Progenitor cell of endocrine pancreas (in vitro differentiated cells): ENCODE data around the gene ZNF175. TPM values are rescaled to one million over a fixed set of nuclear protein-coding genes. Genes with fewer than 3 reads are reported as not detected.

Experiments used
- DNase-seq: peaks from one replicate; pipeline ENCODE4 v3.0.0; 2021; ENCODE audit warnings: low spot score; ENCODE audit not compliant: unreplicated experiment
- H3K27ac Mint-ChIP-seq: 2 replicates; pipeline ENCODE4 v1.8.0; 2021; ENCODE audit warnings: mild to moderate bottlenecking, moderate library complexity, mixed read lengths
- H3K27me3 Mint-ChIP-seq: 2 replicates; pipeline ENCODE4 v1.8.0; 2021; ENCODE audit warnings: mixed read lengths
- H3K36me3 Mint-ChIP-seq: 2 replicates; pipeline ENCODE4 v1.8.0; 2022; ENCODE audit warnings: mixed read lengths; ENCODE audit not compliant: insufficient read depth
- H3K4me1 Mint-ChIP-seq: 2 replicates; pipeline ENCODE4 v1.8.0; 2021; ENCODE audit warnings: low read depth, mixed read lengths
- H3K4me3 Mint-ChIP-seq: 2 replicates; pipeline ENCODE4 v1.8.0; 2021; ENCODE audit warnings: low read depth, mild to moderate bottlenecking, moderate library complexity, mixed read lengths
- H3K9me3 Mint-ChIP-seq: 2 replicates; pipeline ENCODE4 v1.8.0; 2021; ENCODE audit warnings: low read depth, mixed read lengths
- total RNA-seq: library from RNA; stranded (reverse); gene quantifications from 2 replicates; pipeline ENCODE4 v1.2.1, GENCODE V29; 2021
- TF ChIP-seq, protein P1 (sequence below): fragments of 200-600 bp; sonication (generic); IDR thresholded peaks from one replicate; pipeline ENCODE4 v1.5.0; 2021; ENCODE audit warnings: antibody characterized with exemption, mild to moderate bottlenecking; ENCODE audit not compliant: unreplicated experiment

The ZNF175 gene
- total RNA-seq, 1 donor from 2014 or later, result 14.9 TPM

DNA sequence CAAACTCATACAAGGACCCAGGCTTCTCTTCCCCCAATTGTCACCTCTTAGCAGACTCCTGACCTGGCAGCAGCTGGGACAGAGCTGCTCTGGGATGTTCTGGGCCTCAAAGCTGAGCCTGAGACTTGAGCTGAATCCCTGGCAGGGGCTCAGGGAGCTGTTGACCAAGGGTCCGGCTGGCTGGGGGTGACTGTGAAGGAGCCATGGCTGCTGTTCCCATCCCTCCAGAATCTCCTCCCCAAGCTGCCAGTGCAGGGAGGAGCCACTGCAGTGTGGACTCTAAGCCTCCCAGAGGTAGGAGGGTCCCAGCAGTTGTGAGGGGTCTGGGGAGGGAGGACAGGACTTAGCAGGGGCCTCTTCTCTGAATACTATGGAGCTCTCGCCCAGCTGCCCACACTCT lies 41.8 kb upstream of the ZNF175 start:
- H3K9me3 Mint-ChIP-seq, result no peaks in the 10 kb centered on the region
- TF ChIP-seq, protein P1, sequence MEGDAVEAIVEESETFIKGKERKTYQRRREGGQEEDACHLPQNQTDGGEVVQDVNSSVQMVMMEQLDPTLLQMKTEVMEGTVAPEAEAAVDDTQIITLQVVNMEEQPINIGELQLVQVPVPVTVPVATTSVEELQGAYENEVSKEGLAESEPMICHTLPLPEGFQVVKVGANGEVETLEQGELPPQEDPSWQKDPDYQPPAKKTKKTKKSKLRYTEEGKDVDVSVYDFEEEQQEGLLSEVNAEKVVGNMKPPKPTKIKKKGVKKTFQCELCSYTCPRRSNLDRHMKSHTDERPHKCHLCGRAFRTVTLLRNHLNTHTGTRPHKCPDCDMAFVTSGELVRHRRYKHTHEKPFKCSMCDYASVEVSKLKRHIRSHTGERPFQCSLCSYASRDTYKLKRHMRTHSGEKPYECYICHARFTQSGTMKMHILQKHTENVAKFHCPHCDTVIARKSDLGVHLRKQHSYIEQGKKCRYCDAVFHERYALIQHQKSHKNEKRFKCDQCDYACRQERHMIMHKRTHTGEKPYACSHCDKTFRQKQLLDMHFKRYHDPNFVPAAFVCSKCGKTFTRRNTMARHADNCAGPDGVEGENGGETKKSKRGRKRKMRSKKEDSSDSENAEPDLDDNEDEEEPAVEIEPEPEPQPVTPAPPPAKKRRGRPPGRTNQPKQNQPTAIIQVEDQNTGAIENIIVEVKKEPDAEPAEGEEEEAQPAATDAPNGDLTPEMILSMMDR, result no peak
- H3K36me3 Mint-ChIP-seq, result no peaks in the 10 kb centered on the region
- no peak for DNase-seq
- H3K4me3 Mint-ChIP-seq, result no peak overlapping the region
- H3K4me1 Mint-ChIP-seq, result no peaks in the 10 kb centered on the region
- H3K27ac Mint-ChIP-seq, result no peak overlapping the region
- H3K27me3 Mint-ChIP-seq, result peaks cover 36% of the 10 kb centered on the region

DNA sequence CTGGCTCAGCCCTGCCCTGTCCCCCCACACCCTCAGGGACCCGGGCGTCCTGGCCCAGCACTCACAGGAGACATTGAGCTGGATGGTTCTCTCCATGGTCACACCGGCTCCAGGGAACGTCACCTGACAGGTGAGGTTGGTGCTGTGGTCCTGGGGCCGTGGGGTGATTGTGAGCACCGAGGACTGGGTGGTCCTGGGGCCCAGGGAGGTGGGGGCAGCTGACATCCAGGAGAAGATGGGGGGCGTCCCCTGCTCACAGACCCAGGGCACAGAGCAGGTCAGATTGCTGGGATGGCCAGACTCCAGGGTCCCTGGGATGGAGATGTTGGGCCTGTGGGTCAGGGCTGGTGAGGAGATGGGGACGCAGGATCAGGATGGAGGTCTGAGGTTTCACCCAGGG lies 40.5 kb upstream of the ZNF175 start:
- TF ChIP-seq, protein P1, result no peak
- no peak for DNase-seq
- no peak overlapping the region for H3K4me3 Mint-ChIP-seq
- peaks cover 46% of the 10 kb centered on the region for H3K27me3 Mint-ChIP-seq
- H3K27ac Mint-ChIP-seq, result no peak overlapping the region
- no peaks in the 10 kb centered on the region for H3K4me1 Mint-ChIP-seq
- no peaks in the 10 kb centered on the region for H3K9me3 Mint-ChIP-seq
- no peaks in the 10 kb centered on the region for H3K36me3 Mint-ChIP-seq

DNA sequence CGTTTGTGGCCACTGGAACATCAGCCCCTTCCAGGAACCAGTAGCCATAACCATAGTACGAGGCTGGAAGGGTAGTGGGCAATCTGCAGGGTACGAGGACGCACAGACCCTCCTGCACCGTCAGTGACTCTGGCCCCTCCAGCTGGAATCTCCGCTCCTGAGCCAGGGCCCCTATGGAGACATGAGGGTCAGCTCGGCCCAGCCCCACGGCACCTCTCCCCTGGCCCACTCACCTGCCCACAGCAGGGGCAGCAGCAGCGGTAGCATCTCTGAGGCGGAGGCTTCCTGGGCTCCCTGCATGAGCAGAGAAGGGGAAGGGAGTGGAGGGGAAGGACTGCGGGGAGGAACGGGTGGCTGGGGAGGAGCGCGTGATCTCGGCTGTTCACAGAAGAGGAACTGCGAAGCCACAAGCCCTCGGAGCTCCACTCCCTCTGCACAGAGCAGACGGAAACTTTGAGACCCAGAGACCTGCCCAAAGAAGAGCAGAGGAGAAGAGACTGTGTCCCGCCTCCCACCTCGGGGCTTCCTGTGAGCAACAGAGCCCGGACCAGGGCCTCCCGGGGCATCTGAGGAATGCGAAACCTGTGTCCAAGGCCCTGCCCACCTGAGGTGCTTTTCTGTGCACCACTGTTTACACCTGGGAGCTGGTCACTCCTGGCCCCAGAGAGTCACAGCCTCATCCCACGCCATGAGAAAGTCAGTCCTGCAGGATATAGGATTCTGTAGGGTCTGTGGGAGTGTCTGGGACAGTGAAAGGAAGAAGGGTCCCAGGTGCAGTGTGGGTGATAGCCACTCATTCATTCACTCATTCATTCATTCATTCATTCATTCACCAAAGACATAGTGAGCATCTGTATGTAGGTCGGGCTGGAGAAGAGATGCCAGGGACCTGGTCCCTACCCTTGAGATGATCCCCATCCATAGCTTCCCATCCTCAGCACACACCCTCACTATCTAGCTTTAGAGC lies 39.5 kb upstream of the ZNF175 start, which contains the start of gene SIGLEC6:
SIGLEC6 (minus strand) TSS at position 322 of the 967 bp plus-strand sequence; CDS start at position 300, 22 bp downstream.
- Mint-ChIP-seq H3K36me3 (no peaks in the 10 kb centered on the region), H3K4me1 (no peaks in the 10 kb centered on the region), H3K4me3 (no peak within 1 kb of the TSS), H3K27ac (no peak within 1 kb of the TSS), H3K27me3 (peaks cover 42% of the 10 kb centered on the region), H3K9me3 (no peaks in the 10 kb centered on the region)
- DNase-seq, result no peak
- TF ChIP-seq, protein P1, result no peak

DNA sequence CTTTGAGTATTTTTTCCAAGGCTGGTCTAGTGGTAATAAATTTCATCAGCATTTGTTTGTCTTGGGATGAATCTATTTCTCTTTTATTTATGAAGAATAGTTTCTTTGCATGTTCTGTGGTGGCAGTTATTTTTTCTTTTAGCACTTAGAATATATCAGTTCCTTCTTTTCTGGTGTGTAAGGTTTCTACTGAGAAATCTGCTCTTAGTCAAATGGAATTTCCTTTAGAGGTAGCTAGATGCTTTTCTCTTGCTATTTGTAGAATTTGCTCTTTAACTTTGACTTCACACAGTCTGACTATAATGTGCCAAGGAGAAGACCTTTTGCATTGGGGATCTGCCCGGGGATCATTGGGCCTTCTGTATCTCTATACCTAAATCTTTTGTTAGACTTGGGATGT lies 35.5 kb upstream of the ZNF175 start:
- TF ChIP-seq, protein P1, result no peak
- Mint-ChIP-seq H3K27me3 (peaks cover 46% of the 10 kb centered on the region), H3K4me1 (no peaks in the 10 kb centered on the region), H3K27ac (no peak overlapping the region), H3K9me3 (no peaks in the 10 kb centered on the region), H3K36me3 (no peaks in the 10 kb centered on the region), H3K4me3 (no peak overlapping the region)
- no peak for DNase-seq

DNA sequence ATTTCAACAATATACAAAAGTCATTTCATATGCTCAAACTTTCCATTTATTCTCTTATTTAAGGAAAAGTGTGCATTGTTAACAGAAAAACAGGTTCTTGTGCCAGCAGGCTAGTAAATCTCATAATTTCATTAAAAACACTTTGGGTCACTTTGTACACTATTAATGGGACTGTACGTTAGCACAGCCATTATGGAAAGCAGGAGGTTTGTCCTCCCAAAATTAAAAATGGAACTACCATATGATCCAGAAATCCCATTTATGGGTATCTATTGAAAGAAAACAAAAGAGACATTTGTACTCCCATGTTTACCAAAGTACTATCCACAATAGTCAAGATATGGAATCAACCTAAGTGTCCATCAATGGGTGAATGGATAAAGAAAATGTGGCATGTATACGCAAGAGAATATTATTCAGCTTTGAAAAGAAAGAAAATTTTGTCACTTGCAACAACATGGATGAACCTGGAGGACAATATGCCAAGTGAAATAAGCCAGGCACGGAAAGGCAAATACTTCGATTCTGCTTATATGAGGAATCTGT lies 31.2 kb upstream of the ZNF175 start:
- no peak overlapping the region for H3K4me3 Mint-ChIP-seq
- DNase-seq, result no peak
- TF ChIP-seq, protein P1, result no peak
- no peaks in the 10 kb centered on the region for H3K4me1 Mint-ChIP-seq
- H3K27ac Mint-ChIP-seq, result no peak overlapping the region
- no peaks in the 10 kb centered on the region for H3K9me3 Mint-ChIP-seq
- H3K36me3 Mint-ChIP-seq, result no peaks in the 10 kb centered on the region
- H3K27me3 Mint-ChIP-seq, result peaks cover 42% of the 10 kb centered on the region
